ENCODE data around the gene CDON. TPM values are rescaled to one million over a fixed set of nuclear protein-coding genes. Genes with fewer than 3 reads are reported as not detected.

The CDON gene
- total and polyA plus RNA-seq, 9 of the 15 experiments (the other 6 are each of a cell fraction or from before 2014, with no cell fraction given) = 0.08 to 0.64 (median 0.40) TPM

- no TSS peak for BruUV-seq (replicated peaks)
- ChIA-PET CTCF (ENCODE audit: low intra/inter-chr PET ratio) (no interaction called here), POLR2A (no interaction called here)
- WGBS (ENCODE audit: insufficient coverage, low coverage, missing lambda C conversion rate) = 74% methylated on average over 8 of the region's 8 CpGs
- no peak overlapping the region for H3K4me3 ChIP-seq
- H4K20me1 ChIP-seq (replicated peaks; ENCODE audit: control insufficient read depth, insufficient read depth, low read length) = no peaks in the 10 kb centered on the region
- H2AFZ ChIP-seq (ENCODE audit: low read depth, low read length) = no peak overlapping the region
- in situ Hi-C loops (cut with MboI) (no loop called here), intact Hi-C loops (cut with micrococcal nuclease) (no loop called here)
- FAIRE-seq (no peak), ATAC-seq (no peak), DNase-seq (ENCODE audit: extremely low read depth in 1 of 4, low spot score in 3 of 4) (no peak)
- H3K9me3 ChIP-seq (replicated peaks; ENCODE audit: control insufficient read depth, insufficient read depth, low read depth, low read length) = no peaks in the 10 kb centered on the region
- H3K27ac ChIP-seq (ENCODE audit: extremely low read depth, low read depth, low read length) = no peak overlapping the region
- H3K4me1 ChIP-seq (replicated peaks in 1 of 2; ENCODE audit: control insufficient read depth in 2 of 2, insufficient read depth in 2 of 2, low read length in 2 of 2) = peaks cover 4 to 9% of the 10 kb centered on the region in 2 experiments; a peak in 4 of 5 replicates
- H3K9me1 ChIP-seq (ENCODE audit: control insufficient read depth, insufficient read depth, low read length) = no peaks in the 10 kb centered on the region
- H3K4me2 ChIP-seq (ENCODE audit: insufficient read depth, low read length) = no peak overlapping the region
- no peaks in the 10 kb centered on the region for H3K36me3 ChIP-seq (ENCODE audit: control insufficient read depth, insufficient read depth, low read length)
- H3K27me3 ChIP-seq (ENCODE audit: control insufficient read depth in 2 of 2, insufficient read depth in 2 of 2, low read length in 2 of 2) = peaks cover under 1 to 6% of the 10 kb centered on the region in 2 experiments; a peak in 2 of 5 replicates
- H3K79me2 ChIP-seq (ENCODE audit: control insufficient read depth, insufficient read depth, low read length) = no peaks in the 10 kb centered on the region
- H3K9ac ChIP-seq (ENCODE audit: insufficient read depth in 1 of 2, low read depth in 2 of 2, low read length in 2 of 2) = no peak overlapping the region
- TF ChIP-seq, protein P1, sequence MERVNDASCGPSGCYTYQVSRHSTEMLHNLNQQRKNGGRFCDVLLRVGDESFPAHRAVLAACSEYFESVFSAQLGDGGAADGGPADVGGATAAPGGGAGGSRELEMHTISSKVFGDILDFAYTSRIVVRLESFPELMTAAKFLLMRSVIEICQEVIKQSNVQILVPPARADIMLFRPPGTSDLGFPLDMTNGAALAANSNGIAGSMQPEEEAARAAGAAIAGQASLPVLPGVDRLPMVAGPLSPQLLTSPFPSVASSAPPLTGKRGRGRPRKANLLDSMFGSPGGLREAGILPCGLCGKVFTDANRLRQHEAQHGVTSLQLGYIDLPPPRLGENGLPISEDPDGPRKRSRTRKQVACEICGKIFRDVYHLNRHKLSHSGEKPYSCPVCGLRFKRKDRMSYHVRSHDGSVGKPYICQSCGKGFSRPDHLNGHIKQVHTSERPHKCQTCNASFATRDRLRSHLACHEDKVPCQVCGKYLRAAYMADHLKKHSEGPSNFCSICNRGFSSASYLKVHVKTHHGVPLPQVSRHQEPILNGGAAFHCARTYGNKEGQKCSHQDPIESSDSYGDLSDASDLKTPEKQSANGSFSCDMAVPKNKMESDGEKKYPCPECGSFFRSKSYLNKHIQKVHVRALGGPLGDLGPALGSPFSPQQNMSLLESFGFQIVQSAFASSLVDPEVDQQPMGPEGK (CRISPR knock-in tag; IDR thresholded peaks at IDR 0.05; ENCODE audit: borderline replicate concordance) = no peak
- TF ChIP-seq PHF20 (IDR thresholded peaks at IDR 0.05; ENCODE audit: partially characterized antibody) = no peak
- TF ChIP-seq RAD21 (CRISPR knock-in tag; conservative IDR thresholded peaks at IDR 0.05 in 1 of 2, IDR thresholded peaks at IDR 0.05 in 1 of 2) = no peak
- TF ChIP-seq ZFP1 (CRISPR knock-in tag; IDR thresholded peaks at IDR 0.05) = no peak
- no peak for TF ChIP-seq CHD7 (IDR thresholded peaks at IDR 0.05; ENCODE audit: low read depth, low read length)
- TF ChIP-seq NCOA1 (IDR thresholded peaks at IDR 0.05; ENCODE audit: low read depth) = no peak
- TF ChIP-seq TAF1 (IDR thresholded peaks at IDR 0.05; ENCODE audit: control insufficient read depth, extremely low read depth, insufficient read depth, low read length, severe bottlenecking) = no peak
- no peak for TF ChIP-seq SRSF3 (IDR thresholded peaks at IDR 0.05; ENCODE audit: insufficient read depth, low read length)
Measured at GRCh38 chr11:125934473-125934872, 128.2 kb downstream of the CDON start.
